ENCODE measurements around the gene ALG8.

DNA sequence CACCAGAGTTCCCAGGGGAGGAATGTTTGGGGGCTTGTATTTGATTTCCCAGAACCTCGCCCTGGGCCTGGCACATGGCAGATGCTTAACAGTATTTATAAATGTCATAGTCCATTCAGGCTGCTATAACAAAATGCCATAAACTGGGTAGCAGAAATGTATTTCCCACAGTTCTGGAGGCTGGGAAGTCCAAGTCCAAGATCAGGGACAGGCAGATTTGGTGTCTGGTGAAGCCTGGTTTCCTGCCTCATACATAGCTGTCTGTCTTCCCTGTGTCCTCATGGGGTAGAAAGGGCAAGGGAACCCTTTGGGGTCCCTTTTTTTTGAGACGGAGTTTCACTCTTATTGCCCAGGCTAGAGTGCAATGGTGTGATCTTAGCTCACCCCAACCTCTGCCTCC, 25.0 kb upstream of the ALG8 start:
- no peak for TF ChIP-seq POLR2A (IDR thresholded peaks at IDR 0.05; ENCODE audit: low read length)
- TF ChIP-seq GATA1 (IDR thresholded peaks at IDR 0.05; ENCODE audit: low read depth, low read length): no peak
